Breast epithelium (tissue), 3 donors: ENCODE measurements around the gene MTOR.

Experiments used
- POLR2A ChIP-seq: fragments of 450-650 bp; IDR thresholded peaks from one replicate; pipeline ENCODE4 v1.6.1; 2016; ENCODE audit warnings: antibody characterized with exemption, mild to moderate bottlenecking, moderate library complexity
- POLR2AphosphoS5 ChIP-seq, 3 donors: sonication (generic); formaldehyde crosslinking; IDR thresholded peaks; one replicate each; pipeline ENCODE4 v1.6.1; 2017; ENCODE audit warnings: antibody characterized with exemption in 3 of 3
- TF ChIP-seq, protein P1 (sequence below), 3 donors: fragments of 450-650 bp; IDR thresholded peaks; one replicate each; pipeline ENCODE4 v1.5.1; 2016 to 2017; ENCODE audit warnings: antibody characterized with exemption in 3 of 3, mild to moderate bottlenecking in 3 of 3, moderate library complexity in 3 of 3

DNA sequence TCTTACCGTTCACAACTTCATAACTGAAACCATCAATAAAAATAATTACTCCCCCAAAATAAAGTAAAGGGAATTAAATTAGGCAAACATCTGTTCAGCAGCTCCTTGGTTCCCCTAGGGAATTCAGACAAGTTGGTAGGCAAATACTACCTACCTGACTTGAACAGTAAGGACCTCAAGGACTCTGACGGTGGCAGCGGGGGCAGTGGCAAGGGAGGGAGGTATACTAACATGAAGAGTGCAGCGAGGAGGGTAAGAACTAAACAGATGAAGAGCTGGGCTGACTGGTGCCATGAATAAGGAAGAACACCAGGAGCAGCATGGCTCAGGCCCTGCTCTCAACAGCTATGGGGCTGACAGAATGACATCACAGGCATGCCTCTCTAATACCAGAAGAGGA is 33.1 kb downstream of the MTOR start:
- TF ChIP-seq, protein P1, sequence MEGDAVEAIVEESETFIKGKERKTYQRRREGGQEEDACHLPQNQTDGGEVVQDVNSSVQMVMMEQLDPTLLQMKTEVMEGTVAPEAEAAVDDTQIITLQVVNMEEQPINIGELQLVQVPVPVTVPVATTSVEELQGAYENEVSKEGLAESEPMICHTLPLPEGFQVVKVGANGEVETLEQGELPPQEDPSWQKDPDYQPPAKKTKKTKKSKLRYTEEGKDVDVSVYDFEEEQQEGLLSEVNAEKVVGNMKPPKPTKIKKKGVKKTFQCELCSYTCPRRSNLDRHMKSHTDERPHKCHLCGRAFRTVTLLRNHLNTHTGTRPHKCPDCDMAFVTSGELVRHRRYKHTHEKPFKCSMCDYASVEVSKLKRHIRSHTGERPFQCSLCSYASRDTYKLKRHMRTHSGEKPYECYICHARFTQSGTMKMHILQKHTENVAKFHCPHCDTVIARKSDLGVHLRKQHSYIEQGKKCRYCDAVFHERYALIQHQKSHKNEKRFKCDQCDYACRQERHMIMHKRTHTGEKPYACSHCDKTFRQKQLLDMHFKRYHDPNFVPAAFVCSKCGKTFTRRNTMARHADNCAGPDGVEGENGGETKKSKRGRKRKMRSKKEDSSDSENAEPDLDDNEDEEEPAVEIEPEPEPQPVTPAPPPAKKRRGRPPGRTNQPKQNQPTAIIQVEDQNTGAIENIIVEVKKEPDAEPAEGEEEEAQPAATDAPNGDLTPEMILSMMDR (IDR thresholded peaks at IDR 0.05), result no peak
- no peak for TF ChIP-seq POLR2A
- TF ChIP-seq POLR2AphosphoS5 (IDR thresholded peaks at IDR 0.05), result no peak
